Measurements from ENCODE around the gene MTCH2. TPM values are rescaled to one million over a fixed set of nuclear protein-coding genes. Genes with fewer than 3 reads are reported as not detected.

The MTCH2 gene
- total RNA-seq, 1 experiment from 2014 or later, result 138 TPM

DNA sequence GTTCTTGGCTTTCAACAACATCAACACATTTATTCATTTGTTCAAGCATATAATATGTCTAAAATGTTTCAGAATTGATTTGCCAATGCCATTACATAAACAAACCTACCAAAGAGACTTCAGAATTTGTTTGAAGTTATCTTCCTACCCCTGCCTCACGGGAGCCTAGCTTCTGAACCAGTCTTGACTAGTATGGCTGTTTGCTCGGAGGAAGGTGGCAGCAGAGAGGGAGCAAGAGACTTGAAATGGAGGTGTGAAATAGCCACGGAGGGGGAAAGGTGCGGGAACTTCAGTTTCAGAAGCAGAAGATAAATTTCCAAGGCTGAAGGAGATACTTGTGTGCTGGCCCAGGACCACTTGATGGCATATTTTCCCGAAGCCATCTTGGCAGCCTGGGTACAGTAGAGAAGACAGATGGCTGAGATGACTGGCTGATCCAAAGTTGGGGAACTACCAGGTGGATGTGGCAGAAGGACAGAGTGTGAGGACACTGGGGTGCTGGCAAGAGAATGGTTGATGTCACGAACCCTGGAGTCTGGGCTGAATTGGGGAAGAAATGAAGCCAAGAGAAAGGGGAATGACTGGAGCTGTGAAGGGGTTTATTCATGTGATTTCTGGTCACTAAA is 14.0 kb upstream of the MTCH2 start:
- no peak overlapping the region for H3K27ac ChIP-seq (ENCODE audit: low read depth, low read length)
- no peak overlapping the region for H3K4me2 ChIP-seq (ENCODE audit: low read length)
- no TSS peak for BruUV-seq (replicated peaks)
- H3K9me3 ChIP-seq (ENCODE audit: control insufficient read depth in 1 of 2, insufficient read depth in 1 of 2, low read depth in 1 of 2, low read length in 2 of 2), result no peaks in the 10 kb centered on the region; a peak in 2 of 4 replicates
- POLR2A ChIA-PET, result no interaction called here
- H3K9ac ChIP-seq (ENCODE audit: low read length), result no peak overlapping the region
- H3K79me2 ChIP-seq (ENCODE audit: insufficient read depth, low read length), result no peaks in the 10 kb centered on the region
- no peaks in the 10 kb centered on the region for H3K27me3 ChIP-seq (ENCODE audit: insufficient read depth, low read length)
- no peaks in the 10 kb centered on the region; a peak in 1 of 4 replicates for H3K36me3 ChIP-seq (ENCODE audit: control insufficient read depth in 1 of 2, insufficient read depth in 2 of 2, low read length in 2 of 2)
- no peaks in the 10 kb centered on the region for H3K9me2 ChIP-seq (ENCODE audit: insufficient read depth)
- RAD21 ChIA-PET (ENCODE audit: low non-redundant PET in 1 of 2, low total read pairs in 2 of 2, uncharacterized antibody in 2 of 2, unreplicated experiment in 2 of 2), result no interaction called here
- ATAC-seq, result no peak
- DNase-seq (ENCODE audit: low read depth, low spot score), result no peak
- CTCF ChIA-PET, result no interaction called here
- no peaks in the 10 kb centered on the region for H3K4me1 ChIP-seq (ENCODE audit: control insufficient read depth in 1 of 2, insufficient read depth in 2 of 2, low read length in 2 of 2)
- no peak overlapping the region for H2AFZ ChIP-seq (ENCODE audit: low read depth, low read length, poor library complexity, severe bottlenecking)
- intact Hi-C loops (cut with micrococcal nuclease), result no loop called here
- no peak for TF ChIP-seq EZH2phosphoT487 (IDR thresholded peaks at IDR 0.05; ENCODE audit: borderline replicate concordance)
- TF ChIP-seq, protein P1, sequence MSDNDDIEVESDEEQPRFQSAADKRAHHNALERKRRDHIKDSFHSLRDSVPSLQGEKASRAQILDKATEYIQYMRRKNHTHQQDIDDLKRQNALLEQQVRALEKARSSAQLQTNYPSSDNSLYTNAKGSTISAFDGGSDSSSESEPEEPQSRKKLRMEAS (IDR thresholded peaks at IDR 0.05), result no peak
- TF ChIP-seq POLR2AphosphoS5 (IDR thresholded peaks at IDR 0.05; ENCODE audit: low read depth, low read length), result no peak
- TF ChIP-seq, protein P2, sequence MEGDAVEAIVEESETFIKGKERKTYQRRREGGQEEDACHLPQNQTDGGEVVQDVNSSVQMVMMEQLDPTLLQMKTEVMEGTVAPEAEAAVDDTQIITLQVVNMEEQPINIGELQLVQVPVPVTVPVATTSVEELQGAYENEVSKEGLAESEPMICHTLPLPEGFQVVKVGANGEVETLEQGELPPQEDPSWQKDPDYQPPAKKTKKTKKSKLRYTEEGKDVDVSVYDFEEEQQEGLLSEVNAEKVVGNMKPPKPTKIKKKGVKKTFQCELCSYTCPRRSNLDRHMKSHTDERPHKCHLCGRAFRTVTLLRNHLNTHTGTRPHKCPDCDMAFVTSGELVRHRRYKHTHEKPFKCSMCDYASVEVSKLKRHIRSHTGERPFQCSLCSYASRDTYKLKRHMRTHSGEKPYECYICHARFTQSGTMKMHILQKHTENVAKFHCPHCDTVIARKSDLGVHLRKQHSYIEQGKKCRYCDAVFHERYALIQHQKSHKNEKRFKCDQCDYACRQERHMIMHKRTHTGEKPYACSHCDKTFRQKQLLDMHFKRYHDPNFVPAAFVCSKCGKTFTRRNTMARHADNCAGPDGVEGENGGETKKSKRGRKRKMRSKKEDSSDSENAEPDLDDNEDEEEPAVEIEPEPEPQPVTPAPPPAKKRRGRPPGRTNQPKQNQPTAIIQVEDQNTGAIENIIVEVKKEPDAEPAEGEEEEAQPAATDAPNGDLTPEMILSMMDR (IDR thresholded peaks at IDR 0.05 in 2 of 3, conservative IDR thresholded peaks at IDR 0.05 in 1 of 3; ENCODE audit: borderline replicate concordance in 1 of 3, insufficient read depth in 1 of 3, low read depth in 2 of 3, low read length in 2 of 3), result no peak
- no peak overlapping the region for H3K4me3 ChIP-seq (replicated peaks in 1 of 2; ENCODE audit: low read depth in 1 of 2, low read length in 2 of 2)
- no peaks in the 10 kb centered on the region for H4K20me1 ChIP-seq (ENCODE audit: insufficient read depth)

DNA sequence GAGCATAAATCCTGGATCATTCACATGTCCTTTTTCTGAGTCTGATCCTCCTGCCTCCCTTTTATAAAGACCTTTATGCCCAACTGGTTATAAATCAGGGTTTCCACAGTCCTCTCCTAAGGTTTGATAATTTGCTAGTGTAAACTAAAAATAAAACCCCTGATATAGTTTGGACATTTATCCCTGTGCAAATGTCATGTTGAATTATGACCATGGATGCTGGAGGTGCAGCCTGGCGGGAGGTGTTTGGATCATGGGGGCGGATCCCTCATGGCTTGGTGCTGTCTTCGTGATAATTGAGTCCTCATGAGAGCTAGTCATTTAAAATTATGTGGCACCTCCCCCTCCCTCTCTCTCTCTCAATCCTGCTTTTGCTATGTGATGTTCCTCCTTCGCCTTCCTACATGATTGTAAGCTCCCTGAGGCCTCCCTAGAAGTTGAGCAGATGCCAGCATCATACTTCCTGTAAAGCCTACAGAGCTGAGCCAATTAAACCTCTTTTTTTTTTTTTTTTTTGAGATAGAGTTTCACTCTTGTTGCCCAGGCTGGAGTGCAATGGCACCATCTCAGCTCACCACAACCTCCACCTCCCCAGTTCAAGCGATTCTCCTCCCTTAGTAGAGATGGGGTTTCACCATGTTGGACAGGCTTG is 9.6 kb upstream of the MTCH2 start:
- Histone ChIP-seq H3K27ac (ENCODE audit: low read depth, low read length) (no peak overlapping the region), H3K9ac (ENCODE audit: low read length) (no peak overlapping the region), H3K9me3 (ENCODE audit: control insufficient read depth in 1 of 2, insufficient read depth in 1 of 2, low read depth in 1 of 2, low read length in 2 of 2) (no peaks in the 10 kb centered on the region; a peak in 2 of 4 replicates), H2AFZ (ENCODE audit: low read depth, low read length, poor library complexity, severe bottlenecking) (no peak overlapping the region), H4K20me1 (ENCODE audit: insufficient read depth) (no peaks in the 10 kb centered on the region), H3K9me2 (ENCODE audit: insufficient read depth) (no peaks in the 10 kb centered on the region), H3K79me2 (ENCODE audit: insufficient read depth, low read length) (no peaks in the 10 kb centered on the region), H3K4me3 (replicated peaks in 1 of 2; ENCODE audit: low read depth in 1 of 2, low read length in 2 of 2) (no peak overlapping the region), H3K4me2 (ENCODE audit: low read length) (no peak overlapping the region), H3K4me1 (ENCODE audit: control insufficient read depth in 1 of 2, insufficient read depth in 2 of 2, low read length in 2 of 2) (no peaks in the 10 kb centered on the region), H3K27me3 (ENCODE audit: insufficient read depth, low read length) (no peaks in the 10 kb centered on the region), H3K36me3 (ENCODE audit: control insufficient read depth in 1 of 2, insufficient read depth in 2 of 2, low read length in 2 of 2) (no peaks in the 10 kb centered on the region; a peak in 1 of 4 replicates)
- ATAC-seq, result no peak
- CTCF ChIA-PET, result no interaction called here
- RAD21 ChIA-PET (ENCODE audit: low non-redundant PET in 1 of 2, low total read pairs in 2 of 2, uncharacterized antibody in 2 of 2, unreplicated experiment in 2 of 2), result no interaction called here
- intact Hi-C loops (cut with micrococcal nuclease), result no loop called here
- DNase-seq (ENCODE audit: low read depth, low spot score), result no peak
- POLR2A ChIA-PET, result no interaction called here
- no TSS peak for BruUV-seq (replicated peaks)
- TF ChIP-seq SIN3A (IDR thresholded peaks at IDR 0.05; ENCODE audit: low read depth), result no peak
- no peak for TF ChIP-seq SRF (IDR thresholded peaks at IDR 0.05; ENCODE audit: low read depth)
- TF ChIP-seq, protein P3, sequence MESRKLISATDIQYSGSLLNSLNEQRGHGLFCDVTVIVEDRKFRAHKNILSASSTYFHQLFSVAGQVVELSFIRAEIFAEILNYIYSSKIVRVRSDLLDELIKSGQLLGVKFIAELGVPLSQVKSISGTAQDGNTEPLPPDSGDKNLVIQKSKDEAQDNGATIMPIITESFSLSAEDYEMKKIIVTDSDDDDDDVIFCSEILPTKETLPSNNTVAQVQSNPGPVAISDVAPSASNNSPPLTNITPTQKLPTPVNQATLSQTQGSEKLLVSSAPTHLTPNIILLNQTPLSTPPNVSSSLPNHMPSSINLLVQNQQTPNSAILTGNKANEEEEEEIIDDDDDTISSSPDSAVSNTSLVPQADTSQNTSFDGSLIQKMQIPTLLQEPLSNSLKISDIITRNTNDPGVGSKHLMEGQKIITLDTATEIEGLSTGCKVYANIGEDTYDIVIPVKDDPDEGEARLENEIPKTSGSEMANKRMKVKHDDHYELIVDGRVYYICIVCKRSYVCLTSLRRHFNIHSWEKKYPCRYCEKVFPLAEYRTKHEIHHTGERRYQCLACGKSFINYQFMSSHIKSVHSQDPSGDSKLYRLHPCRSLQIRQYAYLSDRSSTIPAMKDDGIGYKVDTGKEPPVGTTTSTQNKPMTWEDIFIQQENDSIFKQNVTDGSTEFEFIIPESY (IDR thresholded peaks at IDR 0.05; ENCODE audit: extremely low read depth, insufficient replicate concordance, low read length), result no peak
- TF ChIP-seq TCF7L2 (IDR thresholded peaks at IDR 0.05; ENCODE audit: borderline replicate concordance, extremely low read depth, insufficient read depth, insufficient read length), result no peak
- TF ChIP-seq JUND (IDR thresholded peaks at IDR 0.05), result no peak
- no peak for TF ChIP-seq EGR1 (IDR thresholded peaks at IDR 0.05; ENCODE audit: low read depth)
- TF ChIP-seq ZNF274 (IDR thresholded peaks at IDR 0.05; ENCODE audit: low read depth, low read length), result no peak
- no peak for TF ChIP-seq POLR2A (IDR thresholded peaks at IDR 0.05; ENCODE audit: borderline replicate concordance, extremely low read depth, insufficient read depth, insufficient read length)
- TF ChIP-seq CBX3 (IDR thresholded peaks at IDR 0.05; ENCODE audit: low read depth), result no peak
- no peak for TF ChIP-seq EZH2 (IDR thresholded peaks at IDR 0.05)
- TF ChIP-seq ZFX (IDR thresholded peaks at IDR 0.05), result no peak
- TF ChIP-seq, protein P4, sequence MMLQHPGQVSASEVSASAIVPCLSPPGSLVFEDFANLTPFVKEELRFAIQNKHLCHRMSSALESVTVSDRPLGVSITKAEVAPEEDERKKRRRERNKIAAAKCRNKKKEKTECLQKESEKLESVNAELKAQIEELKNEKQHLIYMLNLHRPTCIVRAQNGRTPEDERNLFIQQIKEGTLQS (IDR thresholded peaks at IDR 0.05), result no peak
- TF ChIP-seq SP1 (IDR thresholded peaks at IDR 0.05; ENCODE audit: low read depth), result no peak
- TF ChIP-seq EZH2phosphoT487 (IDR thresholded peaks at IDR 0.05; ENCODE audit: borderline replicate concordance), result no peak

All from HCT116 (cell line).